WI38 (cell line): Measurements from ENCODE around the gene DNAH11.

Experiments
- H3K4me3 ChIP-seq: 2 replicates; pipeline ENCODE4 v1.5.1; 2011; ENCODE audit warnings: low read depth, mild to moderate bottlenecking, control low read depth, low read length
- CTCF ChIP-seq: IDR thresholded peaks from 2 replicates; pipeline ENCODE4 v1.5.1; 2012; ENCODE audit warnings: low read depth, mild to moderate bottlenecking, control low read depth, low read length

DNAH11 gene

GRCh38 chr7:21891291-21891690 is 348.5 kb downstream of the DNAH11 start:
- H3K4me3 ChIP-seq: no peak overlapping the region
- no peak for TF ChIP-seq CTCF

GRCh38 chr7:21893401-21893800 is 350.6 kb downstream of the DNAH11 start:
- H3K4me3 ChIP-seq: no peak overlapping the region
- no peak for TF ChIP-seq CTCF

- no peak overlapping the region for H3K4me3 ChIP-seq
- no peak for TF ChIP-seq CTCF
Observed at GRCh38 chr7:21898265-21898930, 355.6 kb downstream of the DNAH11 start.

GRCh38 chr7:21902240-21902639 is 359.4 kb downstream of the DNAH11 start:
- no peak overlapping the region for H3K4me3 ChIP-seq
- TF ChIP-seq CTCF: no peak

GRCh38 chr7:21903020-21903786 is 360.4 kb downstream of the DNAH11 start:
- H3K4me3 ChIP-seq: no peak overlapping the region
- no peak for TF ChIP-seq CTCF

GRCh38 chr7:21908746-21909145 is 365.9 kb downstream of the DNAH11 start:
- TF ChIP-seq CTCF: no peak
- H3K4me3 ChIP-seq: no peak overlapping the region

- no peak overlapping the region for H3K4me3 ChIP-seq
- TF ChIP-seq CTCF: no peak
Observed at GRCh38 chr7:21910253-21910652, 367.4 kb downstream of the DNAH11 start.
